Pons (tissue), 1 donor: ENCODE results near the gene EEA1.

Source experiments
- DNase-seq: peaks from one replicate; pipeline ENCODE4 v3.0.0-alpha.2; 2016; ENCODE audit warnings: low spot score

Gene EEA1

DNA sequence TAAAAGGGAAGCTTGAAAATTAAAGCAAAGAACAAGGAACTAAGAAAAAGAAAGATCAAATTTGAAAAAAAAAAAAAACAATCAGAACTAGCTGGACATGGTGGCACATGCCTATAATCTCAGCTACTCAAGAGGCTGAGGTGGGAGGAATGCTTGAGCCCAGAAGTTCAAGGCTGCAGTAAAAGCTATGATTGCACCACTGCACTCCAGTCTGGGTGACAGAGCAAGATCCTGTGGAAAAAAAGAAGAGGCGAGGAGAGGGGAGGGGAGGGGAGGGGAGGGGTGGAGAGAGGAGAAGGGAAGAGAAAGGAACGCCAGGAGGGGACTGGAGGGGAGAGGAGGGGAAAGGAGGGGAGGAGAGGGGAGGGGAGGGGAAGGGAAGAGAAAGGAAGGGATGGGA is 43.0 kb downstream of the EEA1 start:
- DNase-seq, result no peak

DNA sequence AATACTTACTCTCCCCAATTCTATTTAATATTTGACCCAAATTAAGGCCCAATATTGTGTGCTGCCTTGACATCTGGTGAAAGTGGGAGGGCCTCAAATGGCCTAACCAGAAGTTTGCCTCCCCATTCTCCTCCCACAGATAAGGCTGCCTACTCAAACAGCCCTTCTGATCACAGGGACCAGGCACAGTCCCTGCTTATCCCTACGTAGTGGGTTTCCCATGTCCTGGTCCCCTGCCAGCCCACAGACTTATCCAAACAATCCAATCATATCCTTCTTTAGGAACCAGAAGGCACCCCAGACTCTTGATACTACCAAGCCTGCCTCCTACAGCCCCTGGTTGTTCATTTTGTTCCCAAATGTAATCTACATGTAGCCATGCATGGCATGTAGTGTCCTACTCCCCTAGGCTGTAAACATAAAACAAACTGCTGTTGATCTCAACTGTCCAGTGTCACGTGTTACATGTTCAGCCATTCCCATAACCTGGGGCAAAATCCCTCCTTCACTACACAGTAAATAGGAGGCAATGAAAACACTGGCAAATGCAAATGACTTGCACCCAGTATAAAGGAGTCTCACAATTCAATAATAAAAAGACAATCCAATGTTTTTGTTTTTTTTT is 49.3 kb downstream of the EEA1 start:
- DNase-seq, result no peak

DNA sequence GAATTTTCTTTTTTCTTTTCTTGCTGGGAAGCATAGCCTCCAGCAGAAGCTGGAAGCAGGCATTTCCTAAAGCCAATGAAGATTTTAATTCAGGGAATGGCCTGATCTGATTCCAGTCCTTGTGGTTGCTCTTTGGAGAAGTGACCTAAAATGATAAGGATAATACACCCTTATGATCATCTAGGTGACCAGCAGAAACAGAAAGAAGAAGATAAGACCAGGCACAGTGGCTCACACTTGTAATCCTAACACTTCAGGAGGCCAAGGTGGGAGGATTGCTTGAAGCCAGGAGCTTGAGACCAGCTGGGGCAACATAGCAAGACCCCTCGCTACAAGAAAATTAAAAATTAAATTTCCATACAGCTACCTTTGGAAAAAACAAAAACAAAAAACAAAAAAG is 51.2 kb downstream of the EEA1 start:
- no peak for DNase-seq

- no peak for DNase-seq
Observed at GRCh38 chr12:92876496-92876895, 52.6 kb downstream of the EEA1 start.

DNA sequence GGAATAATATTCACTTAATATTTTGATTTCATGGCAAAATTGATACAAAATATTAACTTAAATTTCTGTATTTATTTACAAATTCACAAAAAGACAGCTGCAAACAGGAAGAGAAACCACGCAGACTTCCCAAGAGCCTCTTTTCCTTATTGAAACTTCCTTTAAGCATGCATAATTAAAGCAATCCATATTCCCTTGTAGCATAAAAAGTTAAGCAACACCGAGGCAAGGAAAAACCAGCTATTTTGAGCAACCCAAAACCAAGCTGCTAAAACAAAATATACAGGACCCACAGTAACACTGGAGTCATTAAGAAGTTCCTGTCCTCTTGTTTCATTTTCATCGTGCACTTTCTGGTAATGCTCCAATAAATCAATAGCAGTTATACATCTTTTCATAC is 58.0 kb downstream of the EEA1 start:
- DNase-seq, result no peak

DNA sequence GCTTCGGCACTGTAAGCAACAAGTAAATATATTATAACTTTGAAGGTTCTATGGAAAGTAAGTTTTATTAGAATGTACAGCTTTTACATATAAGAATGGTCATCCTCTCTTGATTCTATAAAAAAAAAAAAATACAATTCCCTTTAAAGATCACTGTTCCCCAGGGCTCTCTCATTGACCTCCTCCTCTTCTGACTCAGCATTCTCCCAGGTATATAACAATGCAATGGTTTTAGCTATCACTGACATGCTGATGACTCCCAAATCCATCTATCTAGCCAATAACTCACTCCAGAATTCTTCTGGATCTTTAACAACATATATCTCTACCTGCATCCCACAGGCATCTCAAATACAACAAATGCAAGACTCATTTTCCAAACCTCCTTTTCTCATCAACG is 62.7 kb downstream of the EEA1 start:
- DNase-seq, result no peak

- DNase-seq, result no peak
Observed at GRCh38 chr12:92863251-92863650, 65.8 kb downstream of the EEA1 start.

DNA sequence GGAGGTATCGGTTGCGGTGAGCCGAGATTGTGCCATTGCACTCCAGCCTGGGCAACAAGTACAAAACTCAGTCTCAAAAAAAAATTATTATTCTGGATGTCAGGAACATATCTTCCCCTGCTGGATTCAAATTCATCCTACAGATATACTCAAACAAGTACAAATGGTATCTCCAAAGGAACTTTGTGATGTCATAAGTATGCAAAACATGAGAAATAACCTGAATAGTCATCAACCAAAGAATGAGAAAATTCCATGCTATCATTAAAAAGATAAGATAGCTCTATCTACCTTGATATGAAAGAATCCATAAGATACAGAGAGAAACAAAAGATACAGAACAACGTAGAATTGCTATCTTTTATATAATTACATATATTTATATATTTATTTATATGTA is 67.7 kb downstream of the EEA1 start:
- no peak for DNase-seq

DNA sequence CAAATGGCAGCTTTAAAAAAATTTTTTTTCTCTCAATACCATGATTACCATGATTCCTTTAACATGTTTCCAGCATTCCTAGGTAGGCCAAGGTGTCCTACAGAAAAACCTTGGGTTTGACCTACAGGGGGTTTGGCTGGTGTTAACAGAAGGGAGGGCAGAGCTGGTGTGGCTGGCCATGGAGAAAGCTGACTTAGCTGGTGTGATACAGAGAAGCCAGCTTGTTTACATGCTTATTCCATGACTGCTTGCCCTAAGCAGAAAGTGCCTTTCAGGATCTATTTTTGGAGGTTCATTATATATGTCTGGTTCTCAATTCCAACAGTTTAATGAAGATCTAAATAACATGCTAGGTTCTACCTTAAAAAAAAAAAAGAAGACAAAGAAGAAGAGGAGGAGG is 68.6 kb downstream of the EEA1 start:
- DNase-seq, result no peak

GRCh38 chr12:92859650-92860386 is 69.3 kb downstream of the EEA1 start:
- DNase-seq, result no peak

- DNase-seq, result no peak
Observed at GRCh38 chr12:92857818-92858217, 71.3 kb downstream of the EEA1 start.

DNA sequence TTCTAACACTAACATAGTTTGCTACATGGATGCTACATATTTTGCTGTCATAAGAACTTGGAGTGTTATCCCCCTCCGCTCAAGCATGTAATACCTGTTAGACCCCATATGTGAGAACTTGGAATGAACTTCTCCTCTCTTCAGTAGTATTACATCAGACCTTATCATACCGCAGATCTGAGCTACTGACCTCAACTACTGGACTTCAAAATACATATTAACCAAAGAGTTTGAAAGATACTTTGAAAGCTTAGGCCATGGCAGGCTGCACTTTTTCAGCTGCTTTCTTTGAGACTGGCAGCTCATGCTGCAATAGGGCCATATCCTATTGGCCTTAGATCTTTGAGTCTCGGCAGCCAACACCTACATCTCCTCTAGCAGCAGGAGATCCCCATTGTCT is 74.8 kb downstream of the EEA1 start:
- DNase-seq, result no peak

- no peak for DNase-seq
Observed at GRCh38 chr12:92848740-92849139, 80.4 kb downstream of the EEA1 start.

DNA sequence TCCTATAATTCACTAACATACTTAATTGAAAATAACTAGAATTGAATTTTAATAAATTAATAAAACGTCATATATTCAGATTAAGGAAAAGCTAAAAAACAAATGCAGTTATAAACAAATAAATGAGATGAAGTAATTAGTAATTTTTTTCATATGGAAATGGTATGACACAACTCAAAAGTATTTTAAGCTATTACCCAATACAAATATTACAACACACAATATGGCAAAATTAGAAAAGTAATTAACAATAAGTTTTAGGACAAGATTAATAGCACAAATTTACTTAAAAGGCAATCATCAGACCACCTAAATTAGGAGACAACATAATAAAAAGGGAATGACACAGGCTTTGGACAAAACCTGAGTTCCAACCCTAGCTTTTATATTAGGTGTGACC is 81.7 kb downstream of the EEA1 start:
- DNase-seq, result no peak

DNA sequence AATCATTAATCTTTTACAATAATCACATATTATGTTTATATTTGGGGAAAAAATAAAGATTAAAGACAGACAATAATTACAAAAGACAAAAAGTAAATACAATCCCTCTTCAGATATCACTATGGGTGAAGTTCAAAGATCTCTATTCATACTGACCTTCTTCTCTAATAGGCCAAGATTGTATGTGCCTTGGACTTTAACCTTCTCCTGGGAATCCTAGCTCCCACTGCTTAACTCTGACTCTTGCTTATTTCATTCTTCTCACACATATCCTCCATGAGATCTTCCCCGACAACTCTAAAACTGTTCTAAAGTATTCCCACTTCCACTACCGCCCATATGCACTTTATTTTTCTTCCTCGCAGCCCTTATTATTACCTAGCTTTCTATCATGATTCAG is 83.8 kb downstream of the EEA1 start:
- no peak for DNase-seq

DNA sequence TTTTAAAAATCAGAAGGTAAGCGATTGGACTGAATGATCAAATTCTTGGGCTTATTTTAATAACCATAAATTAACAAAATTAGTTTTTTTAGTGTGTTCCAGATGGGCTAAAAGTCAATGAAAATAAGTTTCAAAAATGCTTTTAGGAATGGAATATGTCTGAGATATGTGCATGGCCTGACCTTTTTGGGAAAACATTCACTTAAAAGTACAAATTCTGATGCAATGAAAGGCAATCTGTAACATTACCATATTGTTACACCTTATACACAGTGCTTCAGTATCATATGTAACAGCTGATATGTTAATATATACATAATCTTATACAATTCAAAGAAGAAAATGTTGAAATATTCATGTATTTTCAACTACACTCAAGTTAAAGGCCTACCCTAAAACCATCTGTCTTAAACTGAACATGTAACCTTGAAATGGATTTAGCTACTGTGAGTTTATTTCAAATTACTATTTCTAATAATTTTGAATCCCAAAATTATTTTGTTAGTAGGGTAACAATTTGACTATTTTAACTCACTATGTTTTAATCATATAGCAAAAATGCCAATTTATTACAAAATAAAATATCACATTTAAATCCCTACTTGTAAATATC is 84.8 kb downstream of the EEA1 start:
- DNase-seq, result no peak

DNA sequence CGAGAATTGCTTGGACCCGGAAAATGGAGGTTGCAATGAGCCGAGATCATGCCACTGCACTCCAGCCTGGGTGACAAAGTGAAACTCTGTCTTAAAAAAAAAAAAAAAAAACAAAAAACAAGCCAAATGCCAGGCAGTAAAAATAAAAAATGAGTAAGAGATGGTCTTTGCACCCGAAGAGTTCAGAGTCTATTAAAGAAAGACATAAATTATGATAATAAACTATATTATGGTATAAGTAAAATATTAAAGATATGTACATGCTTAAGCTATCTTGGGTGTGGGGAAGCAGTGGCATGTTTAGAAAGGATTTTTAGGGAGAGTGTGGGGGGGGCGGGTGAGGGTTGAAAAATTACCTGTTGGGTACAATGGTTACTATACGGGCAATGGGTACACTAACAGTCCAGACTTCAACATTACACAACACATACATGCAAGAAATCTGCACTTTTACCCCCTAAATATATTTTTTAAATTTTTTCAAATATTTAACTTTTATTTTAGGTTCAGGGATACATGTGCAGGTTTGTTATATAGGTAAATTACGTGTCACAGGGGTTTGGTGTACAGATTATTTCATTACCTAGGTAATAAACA is 99.3 kb downstream of the EEA1 start:
- DNase-seq, result no peak

DNA sequence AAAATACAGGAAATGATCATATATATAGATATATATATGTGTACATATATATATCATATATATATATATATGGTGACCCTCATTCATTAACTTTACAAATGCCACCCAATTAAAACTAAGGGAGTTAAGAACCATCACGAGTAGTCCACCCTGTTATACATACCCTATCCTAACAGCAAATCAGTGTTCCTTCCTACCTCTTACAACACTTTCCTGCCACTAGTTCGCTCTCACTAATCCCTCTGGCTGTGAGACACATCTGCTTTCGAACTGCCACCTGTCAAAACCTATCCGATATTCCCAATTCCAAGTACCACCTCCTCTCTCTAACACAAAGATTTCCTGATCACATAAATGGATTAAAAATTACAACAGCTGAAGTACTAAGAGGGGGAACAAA is 100.5 kb downstream of the EEA1 start:
- DNase-seq, result no peak

- DNase-seq, result no peak
Observed at GRCh38 chr12:92827836-92828431, 101.2 kb downstream of the EEA1 start.

GRCh38 chr12:92821142-92821541 is 108.0 kb downstream of the EEA1 start:
- DNase-seq, result no peak

DNA sequence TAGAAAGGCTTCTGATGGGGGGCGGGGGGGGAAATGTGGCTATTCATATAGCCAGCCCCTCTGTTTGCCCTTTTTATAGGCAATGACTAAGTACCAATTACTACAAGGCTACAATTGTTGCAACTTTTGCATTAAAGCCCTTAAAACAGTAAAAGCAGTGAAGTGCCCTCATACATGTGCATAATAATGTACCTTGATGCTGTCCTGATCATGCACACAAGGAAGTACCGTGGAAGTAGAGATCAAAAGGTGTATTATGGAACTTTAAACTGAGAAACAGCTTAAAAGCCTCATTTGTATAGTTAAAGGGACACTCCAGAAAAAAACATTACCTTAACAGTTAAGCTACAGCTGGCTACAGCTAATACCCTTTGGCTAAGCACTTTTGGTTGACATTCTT is 114.5 kb downstream of the EEA1 start:
- no peak for DNase-seq

DNA sequence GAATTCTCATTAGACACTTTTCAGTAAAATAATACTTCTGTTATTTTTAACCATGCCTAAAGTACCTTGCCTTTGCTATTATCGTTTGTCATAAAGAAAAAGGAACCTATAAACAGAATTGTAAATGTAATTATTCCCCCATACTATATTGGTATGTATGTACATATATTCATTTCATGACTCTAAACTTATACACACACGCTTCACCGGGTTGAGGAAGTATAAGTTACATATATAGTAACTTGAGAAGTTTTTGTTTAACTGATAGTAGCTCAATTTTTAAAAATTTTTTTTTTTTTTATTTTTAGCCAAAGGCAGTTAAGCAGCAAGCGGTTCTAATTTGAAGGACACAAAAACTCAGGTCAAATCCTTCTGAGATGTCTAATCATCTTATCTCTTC is 118.7 kb downstream of the EEA1 start:
- no peak for DNase-seq

GRCh38 chr12:92803903-92804302 is 125.2 kb downstream of the EEA1 start:
- DNase-seq, result no peak
